Karpas-422 (cell line): ENCODE measurements around the gene LTA. TPM values are rescaled to one million over a fixed set of nuclear protein-coding genes. Genes with fewer than 3 reads are reported as not detected.
"Not testable (repeated sequence)": the region's sequence is repeated elsewhere in the genome, so short reads cannot be mapped to it uniquely, and the experiment has no call there.

Experiments used
- DNase-seq: peaks from one replicate; pipeline ENCODE4 v3.0.0-alpha.2; 2015
- H2AFZ ChIP-seq: fragments of 200-600 bp; sonication (generic); 2 replicates; pipeline ENCODE4 v1.6.1; 2014; ENCODE audit warnings: antibody characterized with exemption, low read length, mixed read lengths
- H3K27ac ChIP-seq: fragments of 200-600 bp; sonication (generic); 2 replicates; pipeline ENCODE4 v1.5.1; 2014; ENCODE audit warnings: mild to moderate bottlenecking, low read length, moderate library complexity
- H3K27me3 ChIP-seq: fragments of 200-600 bp; sonication (generic); 2 replicates; pipeline ENCODE4 v1.6.1; 2014; ENCODE audit warnings: low read length, mixed read lengths
- H3K36me3 ChIP-seq: fragments of 200-600 bp; sonication (generic); 2 replicates; pipeline ENCODE4 v1.6.1; 2014; ENCODE audit warnings: low read length, mixed read lengths; ENCODE audit not compliant: insufficient read depth
- H3K4me1 ChIP-seq: fragments of 200-600 bp; sonication (generic); 2 replicates; pipeline ENCODE4 v1.6.1; 2014; ENCODE audit warnings: mild to moderate bottlenecking, low read length, mixed read lengths
- H3K4me2 ChIP-seq: fragments of 200-600 bp; sonication (generic); 2 replicates; pipeline ENCODE4 v1.6.1; 2014; ENCODE audit warnings: low read length, low read depth, mild to moderate bottlenecking; ENCODE audit not compliant: poor library complexity, severe bottlenecking
- H3K4me3 ChIP-seq: fragments of 200-600 bp; sonication (generic); 2 replicates; pipeline ENCODE4 v1.5.1; 2014; ENCODE audit warnings: mild to moderate bottlenecking, antibody characterized with exemption, low read length, mixed read lengths
- H3K79me2 ChIP-seq: fragments of 200-600 bp; sonication (generic); 2 replicates; pipeline ENCODE4 v1.6.1; 2014; ENCODE audit warnings: mild to moderate bottlenecking, low read length, mixed read lengths
- H3K9ac ChIP-seq: fragments of 200-600 bp; sonication (generic); 2 replicates; pipeline ENCODE4 v1.6.0; 2014; ENCODE audit warnings: low read length
- H3K9me2 ChIP-seq: fragments of 200-600 bp; sonication (generic), shearing (Covaris generic); replicated peaks from 2 replicates; pipeline ENCODE4 v1.6.0; 2014; ENCODE audit warnings: mild to moderate bottlenecking, low read length, moderate library complexity; ENCODE audit not compliant: insufficient read depth
- H3K9me3 ChIP-seq: fragments of 300-700, 200-600 bp; sonication (generic); 2 replicates; pipeline ENCODE4 v1.6.1; 2014; ENCODE audit warnings: low read length, mixed read lengths
- H4K20me1 ChIP-seq: fragments of 200-600 bp; sonication (generic); 2 replicates; pipeline ENCODE4 v1.6.1; 2014; ENCODE audit warnings: mild to moderate bottlenecking, antibody characterized with exemption, low read length, low read depth; ENCODE audit not compliant: insufficient read depth
- total RNA-seq: library from RNA; depleted of rRNA; stranded (reverse); fragments of >200 nt; shearing (Covaris generic); gene quantifications from 2 replicates; pipeline ENCODE4 v1.2.3, GENCODE V29; 2014; ENCODE audit warnings: low replicate concordance

LTA gene
- total RNA-seq, 1 experiment from 2014 or later, result 128 TPM

GRCh38 chr6:31546339-31546957, 25.6 kb upstream of the LTA start, which contains the start of gene ATP6V1G2:
ATP6V1G2 (minus strand) TSS chr6:31546608; CDS start chr6:31546559, 49 bp downstream.
- peak; percentile 96 for DNase-seq

DNA sequence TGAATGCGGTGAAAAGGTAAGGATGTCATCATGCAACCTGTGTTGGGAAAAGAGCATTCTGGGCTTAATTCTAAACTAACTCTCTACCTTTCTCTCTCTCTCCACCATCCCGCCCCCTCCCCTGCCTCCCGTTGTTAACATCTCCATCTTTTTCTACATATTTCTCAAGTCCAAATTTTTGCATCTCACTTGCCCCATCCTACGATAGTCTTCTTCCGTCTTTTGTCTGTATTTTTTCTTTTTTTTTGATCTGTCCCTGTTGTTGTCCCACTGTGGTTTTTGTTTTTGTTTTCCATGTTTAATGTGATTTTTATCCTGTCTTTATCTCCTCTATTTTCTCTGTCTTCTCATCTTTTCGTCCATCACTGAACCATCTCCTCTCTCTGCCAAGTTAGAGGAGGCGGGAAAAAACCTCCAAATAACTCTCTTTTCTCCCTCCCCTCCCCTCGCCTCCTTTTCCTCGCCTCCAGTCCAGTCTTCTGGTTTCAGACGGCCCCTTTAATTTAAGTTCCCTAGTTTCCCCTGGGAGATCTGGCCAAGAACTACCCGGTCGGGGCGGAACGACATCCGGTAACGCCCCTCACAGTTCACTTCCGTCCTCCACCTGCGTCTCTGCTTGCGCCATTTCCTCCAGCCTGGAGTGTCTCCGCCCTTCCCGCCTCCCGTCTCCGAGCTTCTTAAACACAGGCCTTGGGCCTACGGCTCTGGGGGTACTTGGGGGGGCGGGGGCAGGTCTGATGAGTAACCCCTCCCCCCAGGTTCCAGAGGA, 24.9 kb upstream of the LTA start, which contains the start of gene NFKBIL1:
Gene NFKBIL1, plus strand, starts transcription at position 651 of the 769 bp plus-strand sequence. Its CDS starts 87 bp downstream, at position 738.
- no peaks in the 10 kb centered on the region for H3K27me3 ChIP-seq
- H2AFZ ChIP-seq, result no peak within 1 kb of the TSS
- H3K4me1 ChIP-seq, result peaks cover 70% of the 10 kb centered on the region
- peaks cover 30% of the 10 kb centered on the region for H3K79me2 ChIP-seq
- H3K9ac ChIP-seq, result peak within 1 kb of the TSS; percentile 75
- peaks cover 12% of the 10 kb centered on the region for H3K36me3 ChIP-seq
- H3K4me3 ChIP-seq, result peak within 1 kb of the TSS; percentile 72
- no peaks in the 10 kb centered on the region for H3K9me3 ChIP-seq
- peak within 1 kb of the TSS; percentile 88 for H3K27ac ChIP-seq
- H4K20me1 ChIP-seq, result no peaks in the 10 kb centered on the region
- no peaks in the 10 kb centered on the region for H3K9me2 ChIP-seq
- H3K4me2 ChIP-seq, result peak within 1 kb of the TSS; percentile 85
- DNase-seq, result peak; percentile 99

More at GRCh38 chr6:31546339-31546957, 25.6 kb upstream of the LTA start, which contains the start of gene ATP6V1G2:
- no peak within 1 kb of the TSS for H2AFZ ChIP-seq
- H3K4me2 ChIP-seq, result peak within 1 kb of the TSS; percentile 85
- no peaks in the 10 kb centered on the region for H3K9me3 ChIP-seq
- H3K4me3 ChIP-seq, result peak within 1 kb of the TSS; percentile 72
- H3K9me2 ChIP-seq, result no peaks in the 10 kb centered on the region
- peaks cover 70% of the 10 kb centered on the region for H3K4me1 ChIP-seq
- H4K20me1 ChIP-seq, result no peaks in the 10 kb centered on the region; the same call in 1 of the 2 replicates
- H3K79me2 ChIP-seq, result peaks cover 34% of the 10 kb centered on the region
- no peaks in the 10 kb centered on the region for H3K27me3 ChIP-seq
- peak within 1 kb of the TSS; percentile 75 for H3K9ac ChIP-seq
- H3K27ac ChIP-seq, result peak within 1 kb of the TSS; percentile 87
- H3K36me3 ChIP-seq, result peaks cover 12% of the 10 kb centered on the region

- Histone ChIP-seq H3K36me3 (peaks cover 12% of the 10 kb centered on the region), H3K4me2 (peak overlapping the region; percentile 85), H3K27me3 (no peaks in the 10 kb centered on the region), H3K4me1 (peaks cover 65% of the 10 kb centered on the region), H3K9me2 (no peaks in the 10 kb centered on the region), H3K4me3 (peak overlapping the region; percentile 72), H4K20me1 (no peaks in the 10 kb centered on the region), H3K79me2 (peaks cover 22% of the 10 kb centered on the region), H2AFZ (no peak overlapping the region), H3K9me3 (no peaks in the 10 kb centered on the region), H3K27ac (peak overlapping the region; percentile 88), H3K9ac (peak overlapping the region; percentile 75)
- peak; percentile 40 for DNase-seq
These were observed 24.2 kb upstream of the LTA start for GRCh38 chr6:31547727-31548543.

GRCh38 chr6:31548544-31548873, 23.6 kb upstream of the LTA start:
- H3K4me1 ChIP-seq, result peaks cover 59% of the 10 kb centered on the region
- peaks cover 16% of the 10 kb centered on the region for H3K79me2 ChIP-seq
- H3K9me2 ChIP-seq, result no peaks in the 10 kb centered on the region
- no peaks in the 10 kb centered on the region for H3K27me3 ChIP-seq
- no peaks in the 10 kb centered on the region for H4K20me1 ChIP-seq
- H3K9ac ChIP-seq, result peak overlapping the region; percentile 75
- peak overlapping the region; percentile 85 for H3K4me2 ChIP-seq
- no peak overlapping the region for H2AFZ ChIP-seq
- H3K36me3 ChIP-seq, result peaks cover 12% of the 10 kb centered on the region
- H3K4me3 ChIP-seq, result peak overlapping the region; percentile 72
- DNase-seq, result peak; percentile 40
- H3K27ac ChIP-seq, result peak overlapping the region; percentile 88
- no peaks in the 10 kb centered on the region for H3K9me3 ChIP-seq

- H3K4me2 ChIP-seq, result not testable (repeated sequence)
These were observed 20.7 kb upstream of the LTA start for GRCh38 chr6:31551371-31551770.

GRCh38 chr6:31556307-31556706, 15.8 kb upstream of the LTA start:
- H2AFZ ChIP-seq, result no peak overlapping the region
- H3K79me2 ChIP-seq, result peaks cover 8% of the 10 kb centered on the region; the same call in 1 of the 2 replicates
- H3K27ac ChIP-seq, result peak overlapping the region; percentile 99
- H3K9me2 ChIP-seq, result no peaks in the 10 kb centered on the region
- peaks cover 68% of the 10 kb centered on the region for H3K4me1 ChIP-seq
- H3K9ac ChIP-seq, result peak overlapping the region; percentile 45
- peak overlapping the region; percentile 83 for H3K4me2 ChIP-seq
- H3K36me3 ChIP-seq, result 0 out of 2 replicates have a peak, but pooled peaks cover 3% of the 10 kb centered on the region
- no peak overlapping the region for H3K4me3 ChIP-seq
- DNase-seq, result peak; percentile 53
- no peaks in the 10 kb centered on the region for H4K20me1 ChIP-seq
- H3K9me3 ChIP-seq, result no peaks in the 10 kb centered on the region
- H3K27me3 ChIP-seq, result no peaks in the 10 kb centered on the region

More at GRCh38 chr6:31551371-31551770, 20.7 kb upstream of the LTA start:
- H3K27ac ChIP-seq, result peak overlapping the region; percentile 88
- H3K4me3 ChIP-seq, H3K9ac ChIP-seq, H3K27me3 ChIP-seq, H2AFZ ChIP-seq, H3K9me3 ChIP-seq, H4K20me1 ChIP-seq, H3K9me2 ChIP-seq: not testable (repeated sequence)
- H3K36me3 ChIP-seq, result peaks cover 11% of the 10 kb centered on the region
- H3K79me2 ChIP-seq, result peaks cover 14% of the 10 kb centered on the region
- peaks cover 52% of the 10 kb centered on the region for H3K4me1 ChIP-seq
- peak; percentile 90 for DNase-seq

GRCh38 chr6:31557443-31558317, 14.4 kb upstream of the LTA start:
- Histone ChIP-seq H3K4me2 (peak overlapping the region; percentile 83), H3K9ac (peak overlapping the region; percentile 93), H3K36me3 (0 out of 2 replicates have a peak, but pooled peaks cover 3% of the 10 kb centered on the region), H3K4me3 (peak overlapping the region; percentile 64), H3K27ac (peak overlapping the region; percentile 99), H4K20me1 (no peaks in the 10 kb centered on the region), H2AFZ (no peak overlapping the region), H3K9me3 (no peaks in the 10 kb centered on the region), H3K4me1 (peaks cover 82% of the 10 kb centered on the region), H3K27me3 (no peaks in the 10 kb centered on the region), H3K79me2 (peaks cover 8% of the 10 kb centered on the region; the same call in 1 of the 2 replicates), H3K9me2 (no peaks in the 10 kb centered on the region)
- peak; percentile 88 for DNase-seq
